ENCODE measurements around the gene SLC25A29. TPM values are rescaled to one million over a fixed set of nuclear protein-coding genes. Genes with fewer than 3 reads are reported as not detected.

Gene SLC25A29
- total RNA-seq, 1 donor: 8.6 TPM

DNA sequence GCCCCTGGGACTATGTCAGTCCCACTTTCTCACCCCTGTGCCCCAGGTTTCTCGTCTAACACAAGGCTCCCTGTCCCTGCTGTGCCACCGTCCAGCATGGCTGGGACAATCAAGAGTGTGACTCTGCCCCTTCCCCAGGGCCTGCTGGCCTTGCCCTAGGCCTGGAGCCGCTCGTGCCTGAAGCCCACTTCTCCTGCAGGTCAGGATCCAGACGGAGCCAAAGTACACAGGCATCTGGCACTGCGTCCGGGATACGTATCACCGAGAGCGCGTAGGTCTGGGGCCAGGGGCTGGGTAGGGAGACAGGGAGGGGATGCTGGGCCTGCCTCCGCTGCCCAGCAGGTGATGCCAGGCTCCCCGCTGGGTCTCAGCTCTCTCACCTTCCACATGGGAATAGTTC, 19.7 kb upstream of the SLC25A29 start:
- TF ChIP-seq, protein P1, sequence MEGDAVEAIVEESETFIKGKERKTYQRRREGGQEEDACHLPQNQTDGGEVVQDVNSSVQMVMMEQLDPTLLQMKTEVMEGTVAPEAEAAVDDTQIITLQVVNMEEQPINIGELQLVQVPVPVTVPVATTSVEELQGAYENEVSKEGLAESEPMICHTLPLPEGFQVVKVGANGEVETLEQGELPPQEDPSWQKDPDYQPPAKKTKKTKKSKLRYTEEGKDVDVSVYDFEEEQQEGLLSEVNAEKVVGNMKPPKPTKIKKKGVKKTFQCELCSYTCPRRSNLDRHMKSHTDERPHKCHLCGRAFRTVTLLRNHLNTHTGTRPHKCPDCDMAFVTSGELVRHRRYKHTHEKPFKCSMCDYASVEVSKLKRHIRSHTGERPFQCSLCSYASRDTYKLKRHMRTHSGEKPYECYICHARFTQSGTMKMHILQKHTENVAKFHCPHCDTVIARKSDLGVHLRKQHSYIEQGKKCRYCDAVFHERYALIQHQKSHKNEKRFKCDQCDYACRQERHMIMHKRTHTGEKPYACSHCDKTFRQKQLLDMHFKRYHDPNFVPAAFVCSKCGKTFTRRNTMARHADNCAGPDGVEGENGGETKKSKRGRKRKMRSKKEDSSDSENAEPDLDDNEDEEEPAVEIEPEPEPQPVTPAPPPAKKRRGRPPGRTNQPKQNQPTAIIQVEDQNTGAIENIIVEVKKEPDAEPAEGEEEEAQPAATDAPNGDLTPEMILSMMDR (IDR thresholded peaks at IDR 0.05; ENCODE audit: insufficient read depth, low read depth, low read length): no peak
- DNase-seq (ENCODE audit: low read depth): no peak
- no peak overlapping the region for H3K4me3 ChIP-seq (ENCODE audit: low read depth, low read length)

DNA sequence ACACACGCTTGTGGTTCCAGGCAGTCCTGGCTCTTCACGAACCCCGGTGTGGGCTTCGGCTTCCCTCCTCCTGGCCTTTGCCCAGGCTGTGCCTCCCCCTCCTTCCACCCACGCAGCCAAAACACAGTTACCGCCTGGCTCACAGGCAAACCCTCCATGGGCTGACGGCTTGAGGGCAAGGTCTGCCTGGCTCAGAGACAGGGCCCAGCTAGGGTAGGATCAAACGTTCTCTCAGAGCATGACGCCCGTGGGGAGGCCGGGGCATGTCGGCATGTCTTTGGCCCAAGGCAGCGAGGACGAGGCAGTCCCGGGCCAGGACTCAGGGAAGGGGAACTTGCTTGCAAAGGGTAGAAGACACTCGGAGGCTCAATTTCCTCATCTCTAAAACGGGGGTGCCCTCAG, 19.0 kb upstream of the SLC25A29 start:
- H3K4me3 ChIP-seq (ENCODE audit: low read depth, low read length): no peak overlapping the region
- DNase-seq (ENCODE audit: low read depth): no peak
- TF ChIP-seq, protein P1 (IDR thresholded peaks at IDR 0.05; ENCODE audit: insufficient read depth, low read depth, low read length): no peak

DNA sequence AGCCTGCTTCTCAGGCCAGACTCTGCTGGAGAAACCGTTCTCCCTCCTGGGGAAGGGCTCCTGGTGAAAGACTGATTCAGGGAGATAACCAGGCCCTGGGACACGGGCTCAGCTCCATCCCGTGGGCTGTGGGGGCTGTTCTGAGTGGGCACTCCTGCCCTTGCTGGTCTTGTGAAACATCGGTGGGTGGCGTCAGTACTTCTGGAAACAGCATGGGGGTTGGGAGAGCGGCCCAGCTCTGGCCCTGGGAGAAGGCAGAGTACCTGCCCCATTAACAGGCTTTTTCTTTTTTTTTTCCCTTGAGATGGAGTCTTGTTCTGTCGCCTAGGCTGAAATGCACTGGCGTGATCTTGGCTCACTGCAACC, 17.7 kb upstream of the SLC25A29 start:
- H3K4me3 ChIP-seq (ENCODE audit: low read depth, low read length): no peak overlapping the region
- DNase-seq (ENCODE audit: low read depth): no peak
- TF ChIP-seq, protein P1 (IDR thresholded peaks at IDR 0.05; ENCODE audit: insufficient read depth, low read depth, low read length): no peak

DNA sequence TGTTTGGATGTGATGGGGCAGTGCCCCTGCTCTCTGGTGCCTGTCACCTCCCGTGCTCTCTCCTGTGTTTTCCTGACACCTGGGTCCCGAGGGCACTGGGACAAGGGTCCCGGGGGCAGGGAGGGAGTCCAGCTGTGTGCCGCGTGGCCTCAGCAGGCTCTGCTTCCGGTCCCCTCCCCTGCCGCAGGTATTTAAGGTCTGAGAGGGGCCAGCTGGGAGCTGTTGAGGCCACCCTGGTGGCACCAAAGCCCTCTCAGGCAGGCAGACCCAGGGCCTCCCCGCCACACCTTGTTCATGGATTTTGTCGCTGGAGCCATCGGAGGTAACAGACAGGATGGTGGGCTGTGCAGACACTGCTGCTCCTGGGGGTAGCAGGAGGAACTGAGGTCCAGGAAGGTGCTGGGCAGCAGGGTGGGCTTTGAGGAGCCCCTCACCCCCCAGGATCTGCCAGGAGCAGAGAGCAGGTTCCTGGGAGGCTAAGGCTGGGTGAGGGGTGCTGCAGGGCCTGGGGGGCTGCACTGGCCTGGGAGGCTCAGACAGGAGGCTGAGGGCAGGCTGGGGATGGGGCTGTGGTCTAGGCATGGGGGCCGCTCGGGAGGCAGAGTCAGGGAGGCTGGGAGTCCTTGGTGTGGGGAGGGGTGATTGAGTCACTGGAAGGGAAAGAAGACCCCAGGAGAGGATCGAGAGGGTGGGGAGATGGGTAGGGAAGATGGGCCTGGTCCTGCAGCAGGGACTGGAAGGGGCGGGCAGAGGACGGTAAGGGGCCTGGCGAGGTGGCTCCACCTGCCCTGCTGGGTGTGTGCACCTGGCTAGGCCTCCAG, 17.1 kb upstream of the SLC25A29 start, which contains the start of gene SLC25A47:
SLC25A47 (plus strand) TSS at position 219 of the 821 bp plus-strand sequence; CDS start at position 295, 76 bp downstream.
- TF ChIP-seq, protein P1 (IDR thresholded peaks at IDR 0.05; ENCODE audit: insufficient read depth, low read depth, low read length): no peak
- H3K4me3 ChIP-seq (ENCODE audit: low read depth, low read length): no peak within 1 kb of the TSS
- DNase-seq (ENCODE audit: low read depth): no peak

DNA sequence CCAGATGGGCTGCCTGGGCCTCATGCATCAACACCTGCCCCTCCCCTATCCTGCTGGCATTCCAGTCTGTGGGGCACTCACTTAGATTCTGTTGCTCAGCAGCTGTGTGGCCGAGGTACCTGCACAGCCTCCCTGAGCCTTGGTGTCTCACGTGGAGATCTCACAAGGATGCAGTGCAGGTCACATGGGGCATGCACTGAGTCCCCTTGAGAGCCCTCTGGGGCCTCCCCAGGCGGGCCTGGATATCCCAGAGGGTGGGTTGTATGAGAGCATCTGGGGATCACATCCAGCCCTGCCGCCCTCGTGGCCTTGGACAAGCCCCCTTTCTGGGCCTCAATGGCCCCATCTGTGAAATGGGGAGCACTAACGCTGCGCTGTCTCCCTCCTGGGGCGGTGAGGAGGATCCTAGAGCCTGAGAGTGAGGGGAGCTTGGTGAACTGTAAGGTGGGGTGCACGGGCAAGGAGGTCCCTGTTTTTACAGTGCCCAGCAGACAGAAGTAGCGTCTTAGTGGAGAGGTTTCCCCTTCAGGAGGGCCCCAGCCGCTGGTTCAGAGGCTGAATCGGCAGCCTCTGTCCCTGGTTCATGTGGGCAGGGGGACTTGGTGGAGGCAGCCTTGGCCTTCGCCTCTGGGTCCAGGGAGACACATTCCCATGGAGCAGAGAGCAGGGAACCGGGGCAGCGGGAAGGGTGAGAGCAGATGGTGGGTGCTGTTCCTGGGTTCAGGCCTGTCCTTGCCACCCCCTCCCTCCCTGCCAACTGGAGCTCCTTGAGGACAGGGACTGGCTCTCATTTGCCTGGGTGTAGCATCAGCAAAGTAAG, 16.1 kb upstream of the SLC25A29 start:
- no peak for DNase-seq (ENCODE audit: low read depth)
- TF ChIP-seq, protein P1 (IDR thresholded peaks at IDR 0.05; ENCODE audit: insufficient read depth, low read depth, low read length): no peak

DNA sequence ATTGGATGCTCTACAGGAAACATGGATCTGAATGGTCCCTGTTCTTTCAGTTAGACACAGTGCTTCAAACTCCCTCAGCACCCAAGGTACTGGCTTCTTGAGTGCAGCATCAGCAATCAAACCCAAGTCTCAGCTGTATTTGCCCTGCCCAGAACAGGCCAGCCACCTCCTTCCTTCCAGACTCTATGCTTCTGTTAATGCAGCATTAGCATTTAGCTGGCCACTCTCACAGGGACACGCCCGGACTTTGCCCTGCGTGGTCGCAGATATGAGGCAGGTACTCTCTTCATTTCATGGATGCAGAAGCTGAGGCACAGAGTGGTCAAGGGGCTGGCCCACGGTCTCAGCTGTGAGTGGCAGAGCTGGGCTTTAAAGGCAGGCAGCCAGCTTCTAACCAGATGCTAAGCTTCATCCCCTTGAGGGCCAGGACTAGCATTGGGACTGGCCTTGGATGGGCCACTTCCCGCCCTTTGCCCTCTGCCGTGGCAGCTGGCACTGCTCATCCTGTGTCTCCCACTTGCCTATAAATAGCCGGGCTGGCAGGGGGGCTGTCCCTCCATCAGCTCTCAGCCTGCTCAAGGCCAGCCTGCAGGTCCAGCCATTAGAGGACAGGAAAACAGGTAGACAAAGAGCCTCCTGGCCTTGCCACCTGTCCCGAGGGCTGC, 15.4 kb upstream of the SLC25A29 start:
- no peak for DNase-seq (ENCODE audit: low read depth)
- H3K4me3 ChIP-seq (ENCODE audit: low read depth, low read length): no peak overlapping the region
- TF ChIP-seq, protein P1 (IDR thresholded peaks at IDR 0.05; ENCODE audit: insufficient read depth, low read depth, low read length): no peak

More for the DNA sequence above, 16.1 kb upstream of the SLC25A29 start:
- H3K4me3 ChIP-seq (ENCODE audit: low read depth, low read length): no peak overlapping the region

Data from fibroblast of villous mesenchyme (primary cell).